H9 (cell line): ENCODE results near the gene FAF1. TPM values are rescaled to one million over a fixed set of nuclear protein-coding genes. Genes with fewer than 3 reads are reported as not detected.

Experiments
- DNase-seq: peaks from one replicate; pipeline ENCODE4 v3.0.0-alpha.2; 2017
- H2AFZ ChIP-seq: one replicate; pipeline ENCODE4 v1.6.1; 2013; ENCODE audit warnings: mild to moderate bottlenecking, low read length, control low read depth, moderate library complexity
- H2AK5ac ChIP-seq: 2 replicates; pipeline ENCODE4 v1.6.1; 2013; ENCODE audit warnings: low read length, control low read depth, mixed read lengths; ENCODE audit not compliant: insufficient read length
- H2BK120ac ChIP-seq: one replicate; pipeline ENCODE4 v1.6.1; 2013; ENCODE audit warnings: low read depth, mild to moderate bottlenecking, low read length, control low read depth, inconsistent platforms; ENCODE audit not compliant: poor library complexity, severe bottlenecking
- H2BK12ac ChIP-seq: 2 replicates; pipeline ENCODE4 v1.6.1; 2013; ENCODE audit warnings: low read length, control low read depth, mixed read lengths, low read depth; ENCODE audit not compliant: insufficient read length
- H2BK15ac ChIP-seq: 2 replicates; pipeline ENCODE4 v1.6.1; 2013; ENCODE audit warnings: low read depth, low read length, control low read depth
- H2BK20ac ChIP-seq: one replicate; pipeline ENCODE4 v1.6.1; 2013; ENCODE audit warnings: low read depth, mild to moderate bottlenecking, low read length, control low read depth, inconsistent platforms; ENCODE audit not compliant: poor library complexity, severe bottlenecking
- H2BK5ac ChIP-seq: 2 replicates; pipeline ENCODE4 v1.6.1; 2013; ENCODE audit warnings: low read length, control low read depth, mixed read lengths; ENCODE audit not compliant: insufficient read length
- H3K14ac ChIP-seq: 2 replicates; pipeline ENCODE4 v1.6.1; 2013; ENCODE audit warnings: low read length, control low read depth; ENCODE audit not compliant: insufficient read depth
- H3K18ac ChIP-seq: 2 replicates; pipeline ENCODE4 v1.6.1; 2013; ENCODE audit warnings: low read depth, mild to moderate bottlenecking, mixed read lengths, low read length, control low read depth; ENCODE audit not compliant: insufficient read length
- H3K23ac ChIP-seq: 2 replicates; pipeline ENCODE4 v1.6.1; 2013; ENCODE audit warnings: low read length, control low read depth, mixed read lengths, low read depth; ENCODE audit not compliant: insufficient read length
- H3K23me2 ChIP-seq: 2 replicates; pipeline ENCODE4 v1.6.1; 2013; ENCODE audit warnings: low read depth, mild to moderate bottlenecking, mixed read lengths, low read length, control low read depth; ENCODE audit not compliant: insufficient read length, poor library complexity, severe bottlenecking
- H3K27ac ChIP-seq: 2 replicates; pipeline ENCODE4 v1.5.1; 2013; ENCODE audit warnings: low read length, control low read depth, mixed read lengths, low read depth; ENCODE audit not compliant: insufficient read length
- H3K27me3 ChIP-seq: 2 replicates; pipeline ENCODE4 v1.6.1; 2013; ENCODE audit warnings: low read length, control low read depth, inconsistent platforms; ENCODE audit not compliant: insufficient read depth
- H3K4ac ChIP-seq: 2 replicates; pipeline ENCODE4 v1.6.1; 2013; ENCODE audit warnings: low read depth, mild to moderate bottlenecking, control low read depth, inconsistent platforms, low read length, moderate library complexity
- H3K4me1 ChIP-seq: 2 replicates; pipeline ENCODE4 v1.6.1; 2013; ENCODE audit warnings: low read length, control low read depth, inconsistent platforms; ENCODE audit not compliant: insufficient read depth
- H3K4me2 ChIP-seq: 2 replicates; pipeline ENCODE4 v1.6.1; 2013; ENCODE audit warnings: low read length, control low read depth, mixed read lengths; ENCODE audit not compliant: insufficient read length, insufficient read depth
- H3K56ac ChIP-seq: 2 replicates; pipeline ENCODE4 v1.6.1; 2013; ENCODE audit warnings: low read depth, mild to moderate bottlenecking, mixed read lengths, low read length, control low read depth; ENCODE audit not compliant: insufficient read length
- H3K79me1 ChIP-seq: 2 replicates; pipeline ENCODE4 v1.6.1; 2013; ENCODE audit warnings: low read depth, mild to moderate bottlenecking, moderate library complexity, low read length, control low read depth, inconsistent platforms; ENCODE audit not compliant: insufficient read depth, poor library complexity, severe bottlenecking
- H3K79me2 ChIP-seq: 2 replicates; pipeline ENCODE4 v1.6.1; 2013; ENCODE audit warnings: low read length, control low read depth, inconsistent platforms; ENCODE audit not compliant: insufficient read depth
- H3K9ac ChIP-seq: 2 replicates; pipeline ENCODE4 v1.6.1; 2013; ENCODE audit warnings: low read length, control low read depth, mixed read lengths; ENCODE audit not compliant: insufficient read length; ENCODE audit errors: extremely low read depth
- H3K9me3 ChIP-seq: one replicate; pipeline ENCODE4 v1.6.1; 2013; ENCODE audit warnings: low read depth, low read length, inconsistent platforms; ENCODE audit not compliant: control insufficient read depth
- H3T11ph ChIP-seq: one replicate; pipeline ENCODE4 v1.6.1; 2013; ENCODE audit warnings: mild to moderate bottlenecking, low read length, control low read depth, inconsistent platforms
- H4K20me1 ChIP-seq: one replicate; pipeline ENCODE4 v1.6.1; 2013; ENCODE audit not compliant: control insufficient read depth, insufficient read length, insufficient read depth
- H4K5ac ChIP-seq: 2 replicates; pipeline ENCODE4 v1.6.1; 2013; ENCODE audit warnings: low read depth, mild to moderate bottlenecking, mixed read lengths, low read length, control low read depth; ENCODE audit not compliant: insufficient read length
- H4K8ac ChIP-seq: replicated peaks from 2 replicates; pipeline ENCODE4 v1.6.1; 2013; ENCODE audit warnings: low read length, control low read depth, mixed read lengths, low read depth; ENCODE audit not compliant: insufficient read length
- H4K91ac ChIP-seq: 2 replicates; pipeline ENCODE4 v1.6.1; 2013; ENCODE audit warnings: low read depth, mild to moderate bottlenecking, moderate library complexity, mixed read lengths, low read length, control low read depth; ENCODE audit not compliant: insufficient read length
- H3K27ac Mint-ChIP-seq, 3 experiments: 2 replicates in 2 of 3; 3 replicates in 1 of 3; pipeline ENCODE4 v1.8.0; 2020 to 2021; ENCODE audit warnings: mixed read lengths in 3 of 3, mild to moderate bottlenecking in 1 of 3, moderate library complexity in 1 of 3
- H3K27me3 Mint-ChIP-seq: 2 replicates; pipeline ENCODE4 v1.8.0; 2021; ENCODE audit warnings: low read depth, mild to moderate bottlenecking, moderate library complexity, mixed read lengths
- H3K36me3 Mint-ChIP-seq, 3 experiments: 2 replicates in 2 of 3; 3 replicates in 1 of 3; pipeline ENCODE4 v1.8.0; 2020 to 2021; ENCODE audit warnings: low read depth in 3 of 3, mixed read lengths in 3 of 3; ENCODE audit not compliant: insufficient read depth in 1 of 3
- H3K4me1 Mint-ChIP-seq, 2 experiments: 2 replicates each; pipeline ENCODE4 v1.8.0; 2020; ENCODE audit warnings: mixed read lengths in 2 of 2
- H3K4me3 Mint-ChIP-seq, 2 experiments: 2 replicates in 1 of 2; 3 replicates in 1 of 2; pipeline ENCODE4 v1.8.0; 2020 to 2021; ENCODE audit warnings: mild to moderate bottlenecking in 2 of 2, mixed read lengths in 2 of 2, moderate library complexity in 1 of 2
- H3K9me3 Mint-ChIP-seq, 2 experiments: 2 replicates in 1 of 2; 3 replicates in 1 of 2; pipeline ENCODE4 v1.8.0; 2020; ENCODE audit warnings: mild to moderate bottlenecking in 2 of 2, mixed read lengths in 2 of 2, moderate library complexity in 1 of 2
- WGBS: extraction: QIAGEN DNeasy Blood & Tissue Kit; methylation state at CpG from one replicate; pipeline ENCODE4 v1.1.7; 2013; ENCODE audit warnings: missing lambda C conversion rate, low lambda C conversion rate, mixed read lengths; ENCODE audit not compliant: insufficient read length; ENCODE audit errors: extremely low coverage; 5-methylcytosine and 5-hydroxymethylcytosine counted together
- total RNA-seq: library from RNA; stranded (reverse); gene quantifications from 2 replicates; pipeline ENCODE4 v1.2.1, GENCODE V29; 2021
- TF ChIP-seq, protein P1 (sequence below): fragments of 200-600 bp; sonication (generic); conservative IDR thresholded peaks from 3 replicates; pipeline ENCODE4 v1.8.0; 2021; ENCODE audit warnings: antibody characterized with exemption, mild to moderate bottlenecking

The FAF1 gene
- total RNA-seq, 1 experiment from 2014 or later: 60.8 TPM

- Histone ChIP-seq H3K23ac (no peak overlapping the region), H3K4me2 (peak overlapping the region; percentile 26), H4K91ac (no peak overlapping the region), H3K14ac (no peak overlapping the region), H3K56ac (no peak overlapping the region), H2BK15ac (no peak overlapping the region), H2AFZ (no peak overlapping the region), H3K79me1 (no peaks in the 10 kb centered on the region), H3K23me2 (peaks cover 19% of the 10 kb centered on the region), H4K20me1 (no peaks in the 10 kb centered on the region), H3K4ac (no peak overlapping the region), H2AK5ac (no peak overlapping the region), H4K5ac (no peak overlapping the region), H2BK120ac (no peak overlapping the region), H3K9me3 (no peaks in the 10 kb centered on the region), H3K4me1 (peaks cover 2% of the 10 kb centered on the region; the same call in 1 of the 2 replicates), H3K27ac (no peak overlapping the region), H4K8ac (no peak overlapping the region), H2BK12ac (no peak overlapping the region), H3T11ph (no peak overlapping the region), H2BK5ac (no peak overlapping the region), H3K79me2 (no peaks in the 10 kb centered on the region), H3K9ac (no peak overlapping the region), H3K18ac (no peak overlapping the region), H3K27me3 (peaks cover 92% of the 10 kb centered on the region), H2BK20ac (no peak overlapping the region)
- Mint-ChIP-seq H3K36me3 (peaks cover 0 to 3% (median 2%) of the 10 kb centered on the region in 3 experiments; a peak in 3 of 7 replicates), H3K9me3 (peaks cover 2 to 13% of the 10 kb centered on the region in 2 experiments), H3K4me3 (no peak overlapping the region), H3K27ac (no peak overlapping the region), H3K27me3 (peaks cover 100% of the 10 kb centered on the region), H3K4me1 (peaks cover 40 to 62% of the 10 kb centered on the region in 2 experiments)
- DNase-seq: no peak
- TF ChIP-seq, protein P1, sequence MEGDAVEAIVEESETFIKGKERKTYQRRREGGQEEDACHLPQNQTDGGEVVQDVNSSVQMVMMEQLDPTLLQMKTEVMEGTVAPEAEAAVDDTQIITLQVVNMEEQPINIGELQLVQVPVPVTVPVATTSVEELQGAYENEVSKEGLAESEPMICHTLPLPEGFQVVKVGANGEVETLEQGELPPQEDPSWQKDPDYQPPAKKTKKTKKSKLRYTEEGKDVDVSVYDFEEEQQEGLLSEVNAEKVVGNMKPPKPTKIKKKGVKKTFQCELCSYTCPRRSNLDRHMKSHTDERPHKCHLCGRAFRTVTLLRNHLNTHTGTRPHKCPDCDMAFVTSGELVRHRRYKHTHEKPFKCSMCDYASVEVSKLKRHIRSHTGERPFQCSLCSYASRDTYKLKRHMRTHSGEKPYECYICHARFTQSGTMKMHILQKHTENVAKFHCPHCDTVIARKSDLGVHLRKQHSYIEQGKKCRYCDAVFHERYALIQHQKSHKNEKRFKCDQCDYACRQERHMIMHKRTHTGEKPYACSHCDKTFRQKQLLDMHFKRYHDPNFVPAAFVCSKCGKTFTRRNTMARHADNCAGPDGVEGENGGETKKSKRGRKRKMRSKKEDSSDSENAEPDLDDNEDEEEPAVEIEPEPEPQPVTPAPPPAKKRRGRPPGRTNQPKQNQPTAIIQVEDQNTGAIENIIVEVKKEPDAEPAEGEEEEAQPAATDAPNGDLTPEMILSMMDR: no peak
- no CpG with 5 or more reads among the region's 28 CpGs for WGBS
Measured at GRCh38 chr1:50426702-50427085, 533.4 kb downstream of the FAF1 start.
